Lung (tissue), 12 donors: ENCODE results near the gene CNR2. TPM values are rescaled to one million over a fixed set of nuclear protein-coding genes. Genes with fewer than 3 reads are reported as not detected.

Source experiments
- ATAC-seq: fragments of 200-7000 bp; cut with Tn5 transposase; one replicate; pipeline ENCODE4 v1.9.1; 2020; ENCODE audit warnings: moderate number of reproducible peaks; ENCODE audit not compliant: insufficient read depth, low FRiP score
- DNase-seq, 3 donors: peaks; one replicate each; pipeline ENCODE4 v3.0.0-alpha.2; 2013 to 2017
- H3K27ac ChIP-seq, 2 donors: one replicate each; pipeline ENCODE4 v1.5.1; 2013; ENCODE audit warnings: mild to moderate bottlenecking in 2 of 2, moderate library complexity in 2 of 2, control low read depth in 1 of 2, inconsistent platforms in 1 of 2, low read depth in 1 of 2, low read length in 1 of 2
- H3K27me3 ChIP-seq, 3 donors: one replicate each; pipeline ENCODE4 v1.5.1; 2013; ENCODE audit warnings: low read length in 2 of 3; ENCODE audit not compliant: control insufficient read depth in 3 of 3, insufficient read depth in 3 of 3
- H3K36me3 ChIP-seq, 4 donors: one replicate each; pipeline ENCODE4 v1.5.1; 2013; ENCODE audit warnings: low read length in 4 of 4, mild to moderate bottlenecking in 1 of 4, moderate library complexity in 1 of 4; ENCODE audit not compliant: control insufficient read depth in 4 of 4, insufficient read depth in 4 of 4
- H3K4me1 ChIP-seq, 5 donors: one replicate each; pipeline ENCODE4 v1.5.1; 2013; ENCODE audit warnings: low read length in 5 of 5, mild to moderate bottlenecking in 2 of 5, moderate library complexity in 1 of 5; ENCODE audit not compliant: control insufficient read depth in 5 of 5, insufficient read depth in 5 of 5
- H3K4me3 ChIP-seq: one replicate; pipeline ENCODE4 v1.5.1; 2013; ENCODE audit warnings: mild to moderate bottlenecking, control low read depth, moderate library complexity
- H3K9ac ChIP-seq, 2 donors: one replicate each; pipeline ENCODE4 v1.5.1; 2013; ENCODE audit warnings: low read length in 2 of 2, control low read depth in 1 of 2; ENCODE audit not compliant: insufficient read depth in 1 of 2
- H3K9me3 ChIP-seq, 4 donors: one replicate each; pipeline ENCODE4 v1.5.1; 2013; ENCODE audit warnings: low read length in 3 of 4, mild to moderate bottlenecking in 1 of 4, moderate library complexity in 1 of 4; ENCODE audit not compliant: control insufficient read depth in 4 of 4, insufficient read depth in 3 of 4
- WGBS, 2 donors: extraction: QIAGEN DNeasy Blood & Tissue Kit; methylation state at CpG; one replicate each; pipeline ENCODE4 v1.1.7; 2013; 5-methylcytosine and 5-hydroxymethylcytosine counted together
- polyA plus RNA-seq, 2 donors: library from polyadenylated mRNA; stranded (reverse); fragments of 200-250 nt; gene quantifications; one replicate each; pipeline ENCODE4 v1.2.1, GENCODE V29; 2013
- total RNA-seq, 2 donors: library from RNA; depleted of rRNA in 1 of 2; stranded (reverse); fragments of >200 nt in 1 of 2; gene quantifications; one replicate each; pipeline ENCODE4 v1.2.1, GENCODE V29; 2014 to 2021
- TF ChIP-seq, protein P1 (sequence below): IDR thresholded peaks from 2 replicates; pipeline ENCODE4 v1.5.1; 2012; ENCODE audit warnings: mild to moderate bottlenecking; ENCODE audit errors: control extremely low read depth, extremely low read depth
- donor health status: control.
- donor health status: control.
- donor health status: Bipolar disorder and iron deficiency.
- donor health status: healthy.
- donor health status: DM: yes; HTN: yes; CAD: no.

Gene CNR2
- total and polyA plus RNA-seq, 4 donors: 0.04 to 0.46 (median 0.10) TPM

DNA sequence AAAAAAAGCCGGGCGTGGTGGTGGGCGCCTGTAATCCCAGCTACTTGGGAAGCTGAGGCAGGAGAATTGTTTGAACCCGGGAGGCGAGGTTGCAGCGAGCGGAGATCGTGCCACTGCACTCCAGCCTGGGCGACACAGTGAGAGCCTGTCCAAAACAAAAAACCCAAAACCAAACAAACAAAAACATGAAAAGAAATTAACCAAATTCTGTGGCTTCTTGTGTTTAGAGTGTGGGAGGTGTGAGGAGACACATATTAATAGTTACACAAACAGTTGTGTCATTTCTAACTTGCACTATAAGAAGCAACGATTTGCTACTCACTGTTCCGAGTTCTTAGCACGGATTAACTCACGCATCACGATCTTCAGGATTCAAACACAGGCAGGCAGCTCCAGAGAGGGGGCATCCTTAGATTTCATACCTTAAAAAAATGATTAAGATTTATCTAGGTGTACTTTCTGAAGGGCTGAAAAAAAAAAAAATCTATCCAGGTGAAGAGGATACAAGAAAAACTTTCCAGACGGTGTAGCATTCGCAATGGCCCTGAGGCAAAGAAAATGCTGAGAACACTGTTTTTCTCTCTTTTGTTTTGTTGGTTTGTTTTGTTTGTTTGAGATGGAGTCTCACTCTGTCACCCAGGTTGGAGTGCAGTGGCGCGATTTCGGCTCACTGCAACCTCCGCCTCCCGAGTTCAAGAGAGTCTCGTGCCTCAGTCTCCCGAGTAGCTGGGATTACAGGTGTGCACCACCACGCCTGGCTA lies 87.2 kb downstream of the CNR2 start:
- TF ChIP-seq, protein P1, sequence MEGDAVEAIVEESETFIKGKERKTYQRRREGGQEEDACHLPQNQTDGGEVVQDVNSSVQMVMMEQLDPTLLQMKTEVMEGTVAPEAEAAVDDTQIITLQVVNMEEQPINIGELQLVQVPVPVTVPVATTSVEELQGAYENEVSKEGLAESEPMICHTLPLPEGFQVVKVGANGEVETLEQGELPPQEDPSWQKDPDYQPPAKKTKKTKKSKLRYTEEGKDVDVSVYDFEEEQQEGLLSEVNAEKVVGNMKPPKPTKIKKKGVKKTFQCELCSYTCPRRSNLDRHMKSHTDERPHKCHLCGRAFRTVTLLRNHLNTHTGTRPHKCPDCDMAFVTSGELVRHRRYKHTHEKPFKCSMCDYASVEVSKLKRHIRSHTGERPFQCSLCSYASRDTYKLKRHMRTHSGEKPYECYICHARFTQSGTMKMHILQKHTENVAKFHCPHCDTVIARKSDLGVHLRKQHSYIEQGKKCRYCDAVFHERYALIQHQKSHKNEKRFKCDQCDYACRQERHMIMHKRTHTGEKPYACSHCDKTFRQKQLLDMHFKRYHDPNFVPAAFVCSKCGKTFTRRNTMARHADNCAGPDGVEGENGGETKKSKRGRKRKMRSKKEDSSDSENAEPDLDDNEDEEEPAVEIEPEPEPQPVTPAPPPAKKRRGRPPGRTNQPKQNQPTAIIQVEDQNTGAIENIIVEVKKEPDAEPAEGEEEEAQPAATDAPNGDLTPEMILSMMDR: no peak
- Histone ChIP-seq H3K27ac (peak overlapping the region; percentile 22 to 95), H3K27me3 (no peaks in the 10 kb centered on the region), H3K4me1 (peaks cover 0 to 9% (median 0%) of the 10 kb centered on the region in 5 donors), H3K36me3 (no peaks in the 10 kb centered on the region), H3K9me3 (no peaks in the 10 kb centered on the region), H3K9ac (peak overlapping the region in 1 of 2 donors; percentile 76), H3K4me3 (peak overlapping the region; percentile 24)
- DNase-seq (peak in 2 of 3 donors; percentile 17 to 25), ATAC-seq (no peak)
- WGBS, 2 donors: 62 to 70% methylated on average over 22 to 24 of the region's 24 CpGs

DNA sequence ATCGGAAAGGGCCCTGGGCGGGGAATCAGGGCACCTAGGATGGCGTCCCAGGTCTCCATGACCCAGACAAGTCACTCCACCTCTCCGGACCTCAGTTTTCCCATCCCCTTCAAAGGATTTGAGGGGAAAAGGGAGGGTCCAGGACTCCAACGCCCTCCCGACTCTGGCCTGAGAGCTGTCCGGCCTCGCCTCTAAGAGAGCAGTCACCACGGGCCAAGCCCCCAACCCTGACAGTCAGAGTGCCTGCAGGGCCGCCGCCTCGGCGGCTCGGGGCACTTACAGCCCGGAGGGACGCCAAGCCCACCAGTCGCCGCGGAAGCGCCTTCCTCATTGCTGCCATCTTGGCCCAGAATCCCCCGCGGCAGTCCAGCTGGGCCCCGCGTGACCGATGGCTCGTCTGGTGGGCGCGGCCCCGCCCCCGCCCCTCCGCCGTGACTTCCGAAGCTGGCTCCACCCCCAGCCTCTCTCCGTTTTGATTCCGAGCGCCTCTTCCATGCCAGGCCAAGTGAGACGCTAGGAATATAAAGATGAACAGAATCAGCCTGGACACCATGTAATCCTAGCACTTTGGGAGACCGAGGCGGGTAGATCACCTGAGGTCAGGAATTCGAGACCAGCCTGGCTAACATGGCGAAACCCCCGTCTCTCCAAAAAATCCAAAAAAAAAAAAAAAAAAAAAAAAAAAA lies 87.9 kb downstream of the CNR2 start, which contains the start of gene HMGCL:
HMGCL (minus strand) TSS at position 354 of the 686 bp plus-strand sequence; CDS start at position 340, 14 bp downstream.
- TF ChIP-seq, protein P1: no peak
- Histone ChIP-seq H3K9ac (peak within 1 kb of the TSS; percentile 92 to 98), H3K9me3 (no peaks in the 10 kb centered on the region), H3K4me3 (peak within 1 kb of the TSS; percentile 95), H3K27me3 (no peaks in the 10 kb centered on the region), H3K36me3 (no peaks in the 10 kb centered on the region), H3K4me1 (peaks cover 0 to 9% (median 0%) of the 10 kb centered on the region in 5 donors), H3K27ac (peak within 1 kb of the TSS; percentile 95)
- DNase-seq (peak; percentile 94 to 97 (median 95)), ATAC-seq (peak; percentile 96)
- WGBS, 2 donors: 1% methylated on average over 36 to 42 of the region's 42 CpGs

DNA sequence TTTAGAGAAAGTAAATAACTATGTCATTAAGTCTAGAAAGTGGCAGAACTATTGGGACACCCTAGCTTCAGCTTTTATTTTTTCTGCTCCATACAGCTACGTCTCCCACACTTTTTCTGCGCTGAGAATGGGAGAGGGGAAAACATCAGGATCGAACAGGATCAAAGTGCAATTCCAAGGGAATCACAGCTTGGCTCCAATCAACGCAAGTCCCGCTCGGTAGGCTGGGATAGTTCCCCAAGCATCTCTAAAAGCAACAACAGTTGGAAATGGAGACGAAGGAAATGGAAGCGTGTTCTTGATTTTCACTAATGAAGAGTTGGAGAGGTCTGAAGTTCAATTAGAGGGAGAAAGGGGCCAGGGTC lies 88.5 kb downstream of the CNR2 start:
- H3K4me1 ChIP-seq: peaks cover 0 to 9% (median 0%) of the 10 kb centered on the region in 5 donors
- no peaks in the 10 kb centered on the region for H3K27me3 ChIP-seq
- WGBS, 2 donors: 1 to 4% methylated on average over 8 of the region's 8 CpGs
- no peaks in the 10 kb centered on the region for H3K36me3 ChIP-seq
- TF ChIP-seq, protein P1: no peak
- ATAC-seq: no peak
- peak overlapping the region; percentile 95 for H3K4me3 ChIP-seq
- H3K9me3 ChIP-seq: no peaks in the 10 kb centered on the region
- peak overlapping the region; percentile 92 to 98 for H3K9ac ChIP-seq
- peak in 1 of 3 donors; percentile 15 for DNase-seq
- peak overlapping the region; percentile 95 for H3K27ac ChIP-seq
